Femur (tissue), 1 donor: ENCODE measurements around the gene UAP1L1.
A peak's percentile ranks its signal among the peaks of the same experiment; 100 is the strongest.

Source experiments
- DNase-seq: peaks from one replicate; pipeline ENCODE4 v3.0.0-alpha.2; 2017

UAP1L1 gene

GRCh38 chr9:137042751-137043727 is 34.3 kb upstream of the UAP1L1 start:
- DNase-seq, result no peak

GRCh38 chr9:137044037-137044436 is 33.3 kb upstream of the UAP1L1 start:
- no peak for DNase-seq

- DNase-seq, result no peak
Measured at GRCh38 chr9:137044502-137045177, 32.7 kb upstream of the UAP1L1 start.

GRCh38 chr9:137045294-137046087 is 31.8 kb upstream of the UAP1L1 start:
- no peak for DNase-seq

GRCh38 chr9:137046088-137046787 is 31.1 kb upstream of the UAP1L1 start, which contains the start of gene NPDC1:
NPDC1 (minus strand) TSS chr9:137046177; CDS start chr9:137045989, 188 bp downstream.
- peak; percentile 87 for DNase-seq

GRCh38 chr9:137048655-137049543 is 28.4 kb upstream of the UAP1L1 start:
- no peak for DNase-seq

- peak; percentile 75 for DNase-seq
Measured at GRCh38 chr9:137049544-137050449, 27.5 kb upstream of the UAP1L1 start.

- DNase-seq, result no peak
Measured at GRCh38 chr9:137050570-137050969, 26.7 kb upstream of the UAP1L1 start.

- no peak for DNase-seq
Measured at GRCh38 chr9:137051145-137051724, 26.1 kb upstream of the UAP1L1 start.

- DNase-seq, result no peak
Measured at GRCh38 chr9:137052293-137052692, 25.0 kb upstream of the UAP1L1 start.

- no peak for DNase-seq
Measured at GRCh38 chr9:137052998-137053943, 24.0 kb upstream of the UAP1L1 start.

GRCh38 chr9:137053944-137054931 is 23.1 kb upstream of the UAP1L1 start, which contains the start of gene ENTPD2:
ENTPD2 (minus strand) TSS chr9:137054061; CDS start chr9:137053997, 64 bp downstream.
- DNase-seq, result no peak

GRCh38 chr9:137054932-137055384 is 22.4 kb upstream of the UAP1L1 start:
- DNase-seq, result no peak

- peak; percentile 93 for DNase-seq
Measured at GRCh38 chr9:137055385-137056364, 21.6 kb upstream of the UAP1L1 start.

- no peak for DNase-seq
Measured at GRCh38 chr9:137056739-137057415, 20.4 kb upstream of the UAP1L1 start.
